ENCODE measurements around the gene POMT2.

POMT2 gene

GRCh38 chr14:77324816-77325745, 4.4 kb upstream of the POMT2 start:
- no peak overlapping the region for H3K4me2 ChIP-seq
- H2AFZ ChIP-seq (ENCODE audit: low read depth) = no peak overlapping the region
- no peaks in the 10 kb centered on the region for H3K79me2 ChIP-seq (ENCODE audit: insufficient read depth, low read depth)
- no peaks in the 10 kb centered on the region for H3K27me3 ChIP-seq (ENCODE audit: insufficient read depth, low read depth)
- H3K4me1 ChIP-seq (ENCODE audit: low read depth, poor library complexity, severe bottlenecking) = no peaks in the 10 kb centered on the region
- no peak overlapping the region for H3K4me3 ChIP-seq (IDR thresholded peaks at IDR 0.05; ENCODE audit: insufficient read depth, low read depth, low read length)
- no peak overlapping the region for H3K27ac ChIP-seq
- TF ChIP-seq, protein P1, sequence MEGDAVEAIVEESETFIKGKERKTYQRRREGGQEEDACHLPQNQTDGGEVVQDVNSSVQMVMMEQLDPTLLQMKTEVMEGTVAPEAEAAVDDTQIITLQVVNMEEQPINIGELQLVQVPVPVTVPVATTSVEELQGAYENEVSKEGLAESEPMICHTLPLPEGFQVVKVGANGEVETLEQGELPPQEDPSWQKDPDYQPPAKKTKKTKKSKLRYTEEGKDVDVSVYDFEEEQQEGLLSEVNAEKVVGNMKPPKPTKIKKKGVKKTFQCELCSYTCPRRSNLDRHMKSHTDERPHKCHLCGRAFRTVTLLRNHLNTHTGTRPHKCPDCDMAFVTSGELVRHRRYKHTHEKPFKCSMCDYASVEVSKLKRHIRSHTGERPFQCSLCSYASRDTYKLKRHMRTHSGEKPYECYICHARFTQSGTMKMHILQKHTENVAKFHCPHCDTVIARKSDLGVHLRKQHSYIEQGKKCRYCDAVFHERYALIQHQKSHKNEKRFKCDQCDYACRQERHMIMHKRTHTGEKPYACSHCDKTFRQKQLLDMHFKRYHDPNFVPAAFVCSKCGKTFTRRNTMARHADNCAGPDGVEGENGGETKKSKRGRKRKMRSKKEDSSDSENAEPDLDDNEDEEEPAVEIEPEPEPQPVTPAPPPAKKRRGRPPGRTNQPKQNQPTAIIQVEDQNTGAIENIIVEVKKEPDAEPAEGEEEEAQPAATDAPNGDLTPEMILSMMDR (conservative IDR thresholded peaks at IDR 0.05; ENCODE audit: low read depth, low read length) = no peak
- no peaks in the 10 kb centered on the region for H3K36me3 ChIP-seq (ENCODE audit: insufficient read depth)
- no peaks in the 10 kb centered on the region for H4K20me1 ChIP-seq (ENCODE audit: insufficient read depth)
- no peak overlapping the region for H3K9ac ChIP-seq

DNA sequence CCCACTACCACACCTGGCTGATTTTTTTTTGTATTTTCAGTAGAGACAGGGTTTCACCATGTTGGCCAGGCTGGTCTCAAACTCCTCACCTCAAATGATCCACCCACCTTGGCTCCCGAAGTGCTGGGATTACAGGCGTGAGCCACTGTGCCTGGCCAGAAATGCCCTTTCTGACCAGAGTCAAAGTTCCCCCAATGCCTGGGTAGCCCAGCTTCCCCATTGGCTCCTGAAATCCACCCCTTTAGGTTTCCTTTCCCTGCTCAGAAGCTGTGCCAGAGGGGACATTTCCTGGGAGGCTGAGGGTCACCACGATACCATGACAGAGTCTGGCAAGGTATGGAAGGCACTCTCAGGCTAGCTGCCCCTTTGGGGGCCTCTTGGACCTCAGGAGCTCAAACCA, 3.6 kb upstream of the POMT2 start:
- H3K27ac ChIP-seq = no peak overlapping the region
- H3K36me3 ChIP-seq (ENCODE audit: insufficient read depth) = no peaks in the 10 kb centered on the region
- peaks cover 5% of the 10 kb centered on the region for H3K4me1 ChIP-seq (ENCODE audit: low read depth, poor library complexity, severe bottlenecking)
- H3K4me3 ChIP-seq (IDR thresholded peaks at IDR 0.05; ENCODE audit: insufficient read depth, low read depth, low read length) = no peak overlapping the region
- H3K27me3 ChIP-seq (ENCODE audit: insufficient read depth, low read depth) = no peaks in the 10 kb centered on the region
- H2AFZ ChIP-seq (ENCODE audit: low read depth) = no peak overlapping the region
- TF ChIP-seq, protein P1 (conservative IDR thresholded peaks at IDR 0.05; ENCODE audit: low read depth, low read length) = no peak
- H3K79me2 ChIP-seq (ENCODE audit: insufficient read depth, low read depth) = no peaks in the 10 kb centered on the region
- no peaks in the 10 kb centered on the region for H4K20me1 ChIP-seq (ENCODE audit: insufficient read depth)
- no peak overlapping the region for H3K4me2 ChIP-seq
- H3K9ac ChIP-seq = no peak overlapping the region

DNA sequence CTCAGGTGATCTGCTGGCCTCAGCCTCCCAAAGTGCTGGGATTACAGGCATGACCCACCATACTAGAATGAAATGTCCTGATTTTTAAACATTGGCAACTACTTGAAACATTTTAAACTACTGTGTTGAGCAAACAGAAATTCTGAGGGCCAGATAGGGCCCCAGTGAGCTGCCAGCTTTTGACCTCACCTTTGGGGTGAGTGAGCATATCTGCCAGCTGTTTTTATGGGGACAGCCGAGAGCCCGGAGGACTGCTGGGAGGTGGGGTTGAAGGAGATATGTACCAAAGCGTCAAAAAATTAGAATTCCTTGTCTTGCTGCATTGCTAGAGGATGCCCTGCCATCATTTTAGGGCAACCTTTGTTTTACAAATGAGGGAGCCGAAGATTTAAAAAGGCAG, 2.9 kb upstream of the POMT2 start:
- Histone ChIP-seq H3K27ac (no peak overlapping the region), H3K27me3 (ENCODE audit: insufficient read depth, low read depth) (no peaks in the 10 kb centered on the region), H3K79me2 (ENCODE audit: insufficient read depth, low read depth) (no peaks in the 10 kb centered on the region), H3K4me3 (IDR thresholded peaks at IDR 0.05; ENCODE audit: insufficient read depth, low read depth, low read length) (no peak overlapping the region), H2AFZ (ENCODE audit: low read depth) (no peak overlapping the region), H3K4me2 (no peak overlapping the region), H3K9ac (no peak overlapping the region), H3K4me1 (ENCODE audit: low read depth, poor library complexity, severe bottlenecking) (peaks cover 5% of the 10 kb centered on the region), H3K36me3 (ENCODE audit: insufficient read depth) (no peaks in the 10 kb centered on the region), H4K20me1 (ENCODE audit: insufficient read depth) (no peaks in the 10 kb centered on the region)
- TF ChIP-seq, protein P1 (conservative IDR thresholded peaks at IDR 0.05; ENCODE audit: low read depth, low read length) = no peak

DNA sequence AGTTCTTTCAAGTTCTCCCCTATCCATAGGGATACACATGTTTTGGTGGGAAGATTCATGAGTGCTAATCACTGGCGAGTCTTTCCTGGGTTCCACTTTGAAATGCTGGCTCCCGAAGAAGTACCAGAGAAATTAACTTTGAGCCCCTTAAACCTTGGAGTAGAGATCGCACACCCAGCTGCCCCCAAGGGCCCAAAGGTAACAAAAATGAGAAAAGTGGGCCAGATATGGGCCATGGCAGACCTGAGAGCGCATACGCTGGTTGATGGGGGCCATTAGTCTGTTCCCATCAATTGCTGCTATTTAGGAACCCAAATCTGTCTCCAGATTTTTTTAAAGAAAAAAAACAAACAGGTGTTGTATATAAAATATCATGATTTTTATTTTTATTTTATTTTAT, 2.3 kb upstream of the POMT2 start:
- no peaks in the 10 kb centered on the region for H3K36me3 ChIP-seq (ENCODE audit: insufficient read depth)
- peaks cover 5% of the 10 kb centered on the region for H3K4me1 ChIP-seq (ENCODE audit: low read depth, poor library complexity, severe bottlenecking)
- H3K27me3 ChIP-seq (ENCODE audit: insufficient read depth, low read depth) = no peaks in the 10 kb centered on the region
- no peak overlapping the region for H3K4me2 ChIP-seq
- H3K4me3 ChIP-seq (IDR thresholded peaks at IDR 0.05; ENCODE audit: insufficient read depth, low read depth, low read length) = no peak overlapping the region
- no peak overlapping the region for H3K27ac ChIP-seq
- no peak overlapping the region for H2AFZ ChIP-seq (ENCODE audit: low read depth)
- TF ChIP-seq, protein P1 (conservative IDR thresholded peaks at IDR 0.05; ENCODE audit: low read depth, low read length) = no peak
- H3K79me2 ChIP-seq (ENCODE audit: insufficient read depth, low read depth) = no peaks in the 10 kb centered on the region
- H3K9ac ChIP-seq = no peak overlapping the region
- no peaks in the 10 kb centered on the region for H4K20me1 ChIP-seq (ENCODE audit: insufficient read depth)
